GM10248 (cell line): ENCODE results near the gene NCLN.
"Not testable (repeated sequence)": the region's sequence is repeated elsewhere in the genome, so short reads cannot be mapped to it uniquely, and the experiment has no call there.

Source experiments
- CTCF ChIA-PET: fragments of 300-600 bp; sonication (Branson Sonifier 250); formaldehyde crosslinking; extraction: SDS; loops from one replicate; lab custom pipeline; 2021; ENCODE audit warnings: antibody characterized with exemption; lab: Yijun Ruan, JAX
- POLR2A ChIA-PET: fragments of 350-650 bp; sonication (Branson Sonifier 250); formaldehyde crosslinking; extraction: SDS; loops from one replicate; lab custom pipeline; 2020; ENCODE audit warnings: antibody characterized with exemption; lab: Yijun Ruan, JAX
- DNase-seq: peaks from one replicate; pipeline ENCODE4 v3.0.0; 2012; ENCODE audit errors: extremely low spot score
- CTCF ChIP-seq: IDR thresholded peaks from 2 replicates; pipeline ENCODE4 v1.5.1; 2012; ENCODE audit warnings: mild to moderate bottlenecking, low read depth; ENCODE audit errors: extremely low read depth, missing control alignments, control extremely low read depth

Gene NCLN

GRCh38 chr19:3188627-3189596, 3.2 kb downstream of the NCLN start:
- no peak for DNase-seq
- TF ChIP-seq CTCF, result no peak
- ChIA-PET CTCF (interaction anchor here (1.0 to 1.3 kb wide), 3 partner anchors 21 to 85 kb away, joined by 3 to 4 read pairs (median 3); no protein-coding TSS in a partner anchor), POLR2A (no interaction called here)

- no peak for TF ChIP-seq CTCF
- no peak for DNase-seq
- ChIA-PET CTCF (interaction anchor here (1.0 to 1.3 kb wide), 3 partner anchors 17 to 86 kb away, joined by 3 to 4 read pairs (median 3); no protein-coding TSS in a partner anchor), POLR2A (no interaction called here)
Measured at GRCh38 chr19:3189702-3190469, 4.2 kb downstream of the NCLN start.

- POLR2A ChIA-PET, result no interaction called here
- TF ChIP-seq CTCF, result no peak
- CTCF ChIA-PET, result interaction anchor here (1.3 kb wide), 2 partner anchors 16 to 86 kb away, joined by 3 to 4 read pairs; no protein-coding TSS in a partner anchor
- no peak for DNase-seq
Measured at GRCh38 chr19:3190470-3190770, 4.7 kb downstream of the NCLN start.

- POLR2A ChIA-PET, result no interaction called here
Measured at GRCh38 chr19:3190921-3191805, 5.4 kb downstream of the NCLN start.

GRCh38 chr19:3191806-3192104, 6.0 kb downstream of the NCLN start:
- POLR2A ChIA-PET, result not testable (repeated sequence)

More at GRCh38 chr19:3190921-3191805, 5.4 kb downstream of the NCLN start:
- DNase-seq, result no peak
- CTCF ChIA-PET, result interaction anchor here (1.3 kb wide), 1 partner anchor 15 kb away, joined by 3 read pairs; no protein-coding TSS in a partner anchor
- no peak for TF ChIP-seq CTCF

GRCh38 chr19:3192228-3192635, 6.5 kb downstream of the NCLN start:
- TF ChIP-seq CTCF, result no peak
- DNase-seq, result no peak
- POLR2A ChIA-PET, result no interaction called here
- CTCF ChIA-PET, result no interaction called here

More at GRCh38 chr19:3191806-3192104, 6.0 kb downstream of the NCLN start:
- DNase-seq, CTCF ChIA-PET: not testable (repeated sequence)
